Measurements from ENCODE around the gene CSNK1D. TPM values are rescaled to one million over a fixed set of nuclear protein-coding genes. Genes with fewer than 3 reads are reported as not detected.

CSNK1D gene
- total RNA-seq, 2 donors from 2014 or later = 166 to 170 TPM

GRCh38 chr17:82281502-82282238, 8.2 kb upstream of the CSNK1D start:
- Mint-ChIP-seq H3K4me3 (peak overlapping the region; percentile 29 to 51), H3K9me3 (no peaks in the 10 kb centered on the region), H3K27ac (no peak overlapping the region), H3K27me3 (ENCODE audit: low read depth) (no peaks in the 10 kb centered on the region), H3K4me1 (ENCODE audit: low read depth) (peaks cover 27% of the 10 kb centered on the region), H3K36me3 (ENCODE audit: insufficient read depth in 2 of 2) (no peaks in the 10 kb centered on the region)
- ATAC-seq (replicated peaks in 1 of 2) (peak; percentile 79 to 87), DNase-seq (peak; percentile 65 to 73)

GRCh38 chr17:82281076-82281475, 7.6 kb upstream of the CSNK1D start:
- DNase-seq (no peak), ATAC-seq (replicated peaks in 1 of 2) (no peak)
- Mint-ChIP-seq H3K27ac (no peak overlapping the region), H3K27me3 (ENCODE audit: low read depth) (no peaks in the 10 kb centered on the region), H3K36me3 (ENCODE audit: insufficient read depth in 2 of 2) (no peaks in the 10 kb centered on the region), H3K4me1 (ENCODE audit: low read depth) (peaks cover 27% of the 10 kb centered on the region), H3K4me3 (no peak overlapping the region), H3K9me3 (no peaks in the 10 kb centered on the region)

- no peak for DNase-seq
- no peak for ATAC-seq (replicated peaks in 1 of 2)
- H3K27me3 Mint-ChIP-seq (ENCODE audit: low read depth) = no peaks in the 10 kb centered on the region
- H3K4me3 Mint-ChIP-seq = no peak overlapping the region
- H3K27ac Mint-ChIP-seq = no peak overlapping the region
- H3K36me3 Mint-ChIP-seq (ENCODE audit: insufficient read depth in 2 of 2) = no peaks in the 10 kb centered on the region
- no peaks in the 10 kb centered on the region for H3K9me3 Mint-ChIP-seq
- H3K4me1 Mint-ChIP-seq (ENCODE audit: low read depth) = peaks cover 27% of the 10 kb centered on the region
Measured at GRCh38 chr17:82280537-82280936, 7.0 kb upstream of the CSNK1D start.

- Mint-ChIP-seq H3K4me3 (no peak overlapping the region), H3K27me3 (ENCODE audit: low read depth) (no peaks in the 10 kb centered on the region), H3K27ac (no peak overlapping the region), H3K36me3 (ENCODE audit: insufficient read depth in 2 of 2) (no peaks in the 10 kb centered on the region), H3K4me1 (ENCODE audit: low read depth) (peaks cover 34% of the 10 kb centered on the region), H3K9me3 (no peaks in the 10 kb centered on the region)
- DNase-seq (no peak), ATAC-seq (replicated peaks in 1 of 2) (no peak)
Measured at GRCh38 chr17:82278786-82279391, 5.4 kb upstream of the CSNK1D start.

GRCh38 chr17:82278308-82278707, 4.8 kb upstream of the CSNK1D start:
- H3K27ac Mint-ChIP-seq = no peak overlapping the region

GRCh38 chr17:82277851-82278250, 4.4 kb upstream of the CSNK1D start:
- H3K4me1 Mint-ChIP-seq (ENCODE audit: low read depth) = peaks cover 24% of the 10 kb centered on the region

More at GRCh38 chr17:82278308-82278707, 4.8 kb upstream of the CSNK1D start:
- no peak for ATAC-seq (replicated peaks in 1 of 2)
- H3K9me3 Mint-ChIP-seq = no peaks in the 10 kb centered on the region
- no peak for DNase-seq
- H3K4me1 Mint-ChIP-seq (ENCODE audit: low read depth) = peaks cover 28% of the 10 kb centered on the region
- H3K36me3 Mint-ChIP-seq (ENCODE audit: insufficient read depth in 2 of 2) = peaks cover 0 to 1% of the 10 kb centered on the region in 2 donors
- no peaks in the 10 kb centered on the region for H3K27me3 Mint-ChIP-seq (ENCODE audit: low read depth)
- H3K4me3 Mint-ChIP-seq = no peak overlapping the region

GRCh38 chr17:82276938-82277337, 3.4 kb upstream of the CSNK1D start:
- peaks cover 28% of the 10 kb centered on the region for H3K4me1 Mint-ChIP-seq (ENCODE audit: low read depth)
- no peaks in the 10 kb centered on the region for H3K27me3 Mint-ChIP-seq (ENCODE audit: low read depth)
- H3K27ac Mint-ChIP-seq = no peak overlapping the region
- no peak for ATAC-seq (replicated peaks in 1 of 2)
- H3K9me3 Mint-ChIP-seq = no peaks in the 10 kb centered on the region
- DNase-seq = no peak
- H3K4me3 Mint-ChIP-seq = no peak overlapping the region
- H3K36me3 Mint-ChIP-seq (ENCODE audit: insufficient read depth in 2 of 2) = peaks cover 4 to 7% of the 10 kb centered on the region in 2 donors

More at GRCh38 chr17:82277851-82278250, 4.4 kb upstream of the CSNK1D start:
- H3K36me3 Mint-ChIP-seq (ENCODE audit: insufficient read depth in 2 of 2) = peaks cover 0 to 1% of the 10 kb centered on the region in 2 donors
- DNase-seq = no peak
- ATAC-seq (replicated peaks in 1 of 2) = no peak
- no peaks in the 10 kb centered on the region for H3K27me3 Mint-ChIP-seq (ENCODE audit: low read depth)
- H3K9me3 Mint-ChIP-seq = no peaks in the 10 kb centered on the region
- no peak overlapping the region for H3K27ac Mint-ChIP-seq
- H3K4me3 Mint-ChIP-seq = no peak overlapping the region

GRCh38 chr17:82275326-82275725, 1.8 kb upstream of the CSNK1D start:
- H3K9me3 Mint-ChIP-seq = no peaks in the 10 kb centered on the region
- H3K36me3 Mint-ChIP-seq (ENCODE audit: insufficient read depth in 2 of 2) = peaks cover 4 to 12% of the 10 kb centered on the region in 2 donors
- H3K4me1 Mint-ChIP-seq (ENCODE audit: low read depth) = peaks cover 37% of the 10 kb centered on the region
- ATAC-seq (replicated peaks in 1 of 2) (no peak), DNase-seq (no peak)
- no peak overlapping the region for H3K4me3 Mint-ChIP-seq
- H3K27ac Mint-ChIP-seq = no peak overlapping the region
- no peaks in the 10 kb centered on the region for H3K27me3 Mint-ChIP-seq (ENCODE audit: low read depth)

- no peaks in the 10 kb centered on the region for H3K27me3 Mint-ChIP-seq (ENCODE audit: low read depth)
- DNase-seq (no peak), ATAC-seq (replicated peaks in 1 of 2) (no peak)
- peak overlapping the region; percentile 86 to 97 for H3K4me3 Mint-ChIP-seq
- H3K9me3 Mint-ChIP-seq = no peaks in the 10 kb centered on the region
- no peak overlapping the region for H3K27ac Mint-ChIP-seq
- peaks cover 4 to 17% of the 10 kb centered on the region in 2 donors for H3K36me3 Mint-ChIP-seq (ENCODE audit: insufficient read depth in 2 of 2)
- H3K4me1 Mint-ChIP-seq (ENCODE audit: low read depth) = peaks cover 47% of the 10 kb centered on the region
Measured at GRCh38 chr17:82274134-82275020, 877 bp upstream of the CSNK1D start.

- no peaks in the 10 kb centered on the region for H3K27me3 Mint-ChIP-seq (ENCODE audit: low read depth)
- H3K27ac Mint-ChIP-seq = peak overlapping the region; percentile 96
- no peaks in the 10 kb centered on the region for H3K9me3 Mint-ChIP-seq
- ATAC-seq (replicated peaks in 1 of 2) (peak; percentile 33 to 37), DNase-seq (peak; percentile 49 to 52)
- H3K4me3 Mint-ChIP-seq = peak overlapping the region; percentile 90 to 97
- peaks cover 63% of the 10 kb centered on the region for H3K4me1 Mint-ChIP-seq (ENCODE audit: low read depth)
- peaks cover 4 to 17% of the 10 kb centered on the region in 2 donors for H3K36me3 Mint-ChIP-seq (ENCODE audit: insufficient read depth in 2 of 2)
Measured at GRCh38 chr17:82272495-82273326, 789 bp downstream of the CSNK1D start.

- no peak for DNase-seq
- peak overlapping the region; percentile 59 for H3K27ac Mint-ChIP-seq
- peaks cover 7 to 22% of the 10 kb centered on the region in 2 donors for H3K36me3 Mint-ChIP-seq (ENCODE audit: insufficient read depth in 2 of 2)
- H3K9me3 Mint-ChIP-seq = no peaks in the 10 kb centered on the region
- peaks cover 72% of the 10 kb centered on the region for H3K4me1 Mint-ChIP-seq (ENCODE audit: low read depth)
- peak overlapping the region; percentile 90 to 97 for H3K4me3 Mint-ChIP-seq
- ATAC-seq (replicated peaks in 1 of 2) = no peak
- no peaks in the 10 kb centered on the region for H3K27me3 Mint-ChIP-seq (ENCODE audit: low read depth)
Measured at GRCh38 chr17:82271401-82271800, 2.1 kb downstream of the CSNK1D start.

- no peak for ATAC-seq (replicated peaks in 1 of 2)
- Mint-ChIP-seq H3K4me1 (ENCODE audit: low read depth) (peaks cover 76% of the 10 kb centered on the region), H3K9me3 (no peaks in the 10 kb centered on the region), H3K27me3 (ENCODE audit: low read depth) (no peaks in the 10 kb centered on the region), H3K4me3 (peak overlapping the region; percentile 90 to 97), H3K27ac (peak overlapping the region; percentile 95), H3K36me3 (ENCODE audit: insufficient read depth in 2 of 2) (peaks cover 10 to 28% of the 10 kb centered on the region in 2 donors)
- no peak for DNase-seq
Measured at GRCh38 chr17:82270651-82271050, 2.8 kb downstream of the CSNK1D start.

All from activated T-cell treated with anti-CD3 and anti-CD28 coated beads, Interleukin-2, amount 50 U/mL, for 72 hours (primary cell).